Choroid plexus epithelial cell (primary cell): Measurements from ENCODE around the gene DNAJC12.

ENCODE experiments used
- DNase-seq: peaks from one replicate; pipeline ENCODE4 v3.0.0-alpha.2; 2010; ENCODE audit warnings: low read depth
- H3K4me3 ChIP-seq: 2 replicates; pipeline ENCODE4 v1.5.1; 2011; ENCODE audit warnings: low read depth, mild to moderate bottlenecking, control low read depth, low read length, moderate library complexity
- TF ChIP-seq, protein P1 (sequence below): conservative IDR thresholded peaks from 2 replicates; pipeline ENCODE4 v1.5.1; 2011; ENCODE audit warnings: low read depth, mild to moderate bottlenecking, control low read depth, inconsistent platforms, low read length, moderate library complexity

Gene DNAJC12

DNA sequence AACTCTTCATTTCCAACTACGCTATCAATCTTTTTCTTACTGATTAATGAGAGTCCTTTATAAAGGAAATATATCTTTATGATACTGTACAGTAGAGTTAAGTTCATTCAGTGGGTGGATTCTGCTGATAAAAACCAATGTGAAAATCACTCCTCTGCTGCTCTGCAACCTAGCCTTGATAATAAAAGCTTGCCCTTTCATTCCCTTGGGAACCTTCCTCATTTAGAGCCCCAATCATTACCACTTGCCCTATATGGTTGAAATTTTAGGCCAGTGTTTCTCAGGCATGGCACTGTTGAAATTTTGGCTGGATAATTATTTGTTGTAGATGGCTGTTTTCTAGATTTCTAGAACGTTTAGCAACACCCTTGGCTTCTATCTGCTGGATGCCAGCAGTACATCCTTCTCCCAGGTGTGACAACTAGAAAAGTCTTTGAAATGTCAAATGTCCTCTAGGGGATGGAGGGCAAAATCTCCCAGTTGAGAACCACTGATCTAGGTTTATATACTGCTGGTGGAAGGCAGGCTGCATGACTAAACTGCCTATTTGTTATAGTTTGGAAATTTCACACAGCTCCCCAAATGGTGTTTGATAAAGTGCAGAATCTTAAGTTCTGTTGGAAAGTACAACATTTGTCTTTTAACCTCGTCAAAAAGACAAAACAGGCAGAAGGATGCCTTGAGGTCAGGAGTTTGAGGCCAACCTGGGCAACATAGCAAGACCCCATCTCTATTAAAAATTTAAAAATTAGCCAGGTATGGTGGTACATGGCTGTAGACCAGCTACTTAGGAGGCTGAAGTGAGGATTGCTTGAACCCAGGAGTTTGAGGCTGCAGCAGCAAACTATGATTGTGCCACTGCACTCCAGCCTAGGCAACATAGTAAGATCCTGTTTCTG lies 37.6 kb upstream of the DNAJC12 start:
- no peak overlapping the region for H3K4me3 ChIP-seq
- TF ChIP-seq, protein P1, sequence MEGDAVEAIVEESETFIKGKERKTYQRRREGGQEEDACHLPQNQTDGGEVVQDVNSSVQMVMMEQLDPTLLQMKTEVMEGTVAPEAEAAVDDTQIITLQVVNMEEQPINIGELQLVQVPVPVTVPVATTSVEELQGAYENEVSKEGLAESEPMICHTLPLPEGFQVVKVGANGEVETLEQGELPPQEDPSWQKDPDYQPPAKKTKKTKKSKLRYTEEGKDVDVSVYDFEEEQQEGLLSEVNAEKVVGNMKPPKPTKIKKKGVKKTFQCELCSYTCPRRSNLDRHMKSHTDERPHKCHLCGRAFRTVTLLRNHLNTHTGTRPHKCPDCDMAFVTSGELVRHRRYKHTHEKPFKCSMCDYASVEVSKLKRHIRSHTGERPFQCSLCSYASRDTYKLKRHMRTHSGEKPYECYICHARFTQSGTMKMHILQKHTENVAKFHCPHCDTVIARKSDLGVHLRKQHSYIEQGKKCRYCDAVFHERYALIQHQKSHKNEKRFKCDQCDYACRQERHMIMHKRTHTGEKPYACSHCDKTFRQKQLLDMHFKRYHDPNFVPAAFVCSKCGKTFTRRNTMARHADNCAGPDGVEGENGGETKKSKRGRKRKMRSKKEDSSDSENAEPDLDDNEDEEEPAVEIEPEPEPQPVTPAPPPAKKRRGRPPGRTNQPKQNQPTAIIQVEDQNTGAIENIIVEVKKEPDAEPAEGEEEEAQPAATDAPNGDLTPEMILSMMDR, result no peak
- DNase-seq, result no peak

GRCh38 chr10:67869996-67870395 lies 32.0 kb upstream of the DNAJC12 start:
- DNase-seq, result no peak
- no peak overlapping the region for H3K4me3 ChIP-seq
- TF ChIP-seq, protein P1, result no peak

- TF ChIP-seq, protein P1, result no peak
- DNase-seq, result no peak
- no peak overlapping the region for H3K4me3 ChIP-seq
These were observed 30.1 kb upstream of the DNAJC12 start for GRCh38 chr10:67868132-67868531.

GRCh38 chr10:67864607-67865371 lies 26.8 kb upstream of the DNAJC12 start:
- DNase-seq, result no peak
- TF ChIP-seq, protein P1, result no peak
- H3K4me3 ChIP-seq, result no peak overlapping the region

GRCh38 chr10:67863094-67863493 lies 25.1 kb upstream of the DNAJC12 start:
- no peak for DNase-seq
- no peak overlapping the region for H3K4me3 ChIP-seq
- TF ChIP-seq, protein P1, result no peak

DNA sequence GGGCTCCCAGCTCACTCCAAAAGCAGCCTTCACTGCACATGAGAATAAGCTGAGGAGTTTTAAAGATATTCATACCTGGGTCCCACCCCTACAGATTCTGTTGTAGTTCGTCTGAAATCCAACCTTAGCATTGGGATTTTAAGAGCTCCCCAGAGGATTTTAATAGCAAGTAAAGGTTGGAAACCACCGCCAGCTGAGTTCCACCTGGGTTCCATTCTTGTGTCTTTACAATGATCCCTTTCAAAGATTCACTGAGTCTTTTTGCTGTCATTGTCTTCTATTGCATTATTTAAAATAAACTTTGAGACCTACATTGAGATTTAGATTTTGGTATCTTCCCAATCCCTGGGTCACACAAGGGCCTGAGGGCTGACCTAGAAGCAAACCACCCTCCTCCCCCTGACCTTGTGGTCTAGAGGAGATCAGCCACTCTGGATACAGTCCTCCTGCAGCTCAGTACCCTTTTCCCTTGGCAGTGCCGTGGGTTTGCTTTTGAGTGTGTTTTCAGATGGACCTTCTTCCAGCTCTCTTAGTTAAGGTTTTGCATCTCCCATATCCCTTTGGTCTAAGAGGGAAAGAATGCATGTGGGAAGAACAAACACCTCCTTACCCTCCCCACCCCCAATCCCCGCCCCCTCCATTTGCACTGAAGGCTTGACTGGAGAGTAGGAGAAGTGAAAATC lies 23.9 kb upstream of the DNAJC12 start:
- H3K4me3 ChIP-seq, result no peak overlapping the region
- DNase-seq, result no peak
- TF ChIP-seq, protein P1, result no peak
